ENCODE data around the gene FRRS1L.

- TF ChIP-seq CTCF (IDR thresholded peaks at IDR 0.05; ENCODE audit: low read length) (no peak), EZH2 (optimal IDR thresholded peaks at IDR 0.05; ENCODE audit: low read depth, low read length) (no peak)
These were observed 74.9 kb downstream of the FRRS1L start for GRCh38 chr9:109092051-109092580.

Data from MM.1S (cell line).